HepG2 (cell line): Measurements from ENCODE around the gene POLE. TPM values are rescaled to one million over a fixed set of nuclear protein-coding genes. Genes with fewer than 3 reads are reported as not detected.

Experiments used
- ATAC-seq: fragments of 200-7000 bp; cut with Tn5 transposase; 3 replicates; pipeline ENCODE4 v1.9.1; 2020; ENCODE audit warnings: mild to moderate bottlenecking, moderate library complexity
- BruUV-seq: library from RNA; stranded (reverse); fragments of 400-500 nt; replicated peaks from 2 replicates; lab custom pipeline; 2021; lab: Mats Ljungman, UMichigan
- CTCF ChIA-PET: fragments of 300-600 bp; formaldehyde crosslinking; extraction: SDS; loops from one replicate; lab custom pipeline; 2021; ENCODE audit warnings: low total read pairs, inconsistent platforms, low intra/inter-chr PET ratio; lab: Yijun Ruan, JAX
- POLR2A ChIA-PET: fragments of 350-600 bp; sonication (Branson Sonifier 250); formaldehyde crosslinking; loops from one replicate; lab custom pipeline; 2020; ENCODE audit warnings: antibody characterized with exemption, inconsistent platforms; lab: Yijun Ruan, JAX
- DNase-seq: peaks from one replicate; pipeline ENCODE4 v3.0.0-alpha.2; 2015; ENCODE audit warnings: low spot score
- FAIRE-seq: peaks from 3 replicates; lab custom pipeline; 2011; peaks lifted over from hg19 to GRCh38; lab: Jason Lieb, UNC
- H2AFZ ChIP-seq: one replicate; pipeline ENCODE4 v1.6.1; 2011; ENCODE audit warnings: low read length, inconsistent platforms
- H3K27ac ChIP-seq: fragments of 300-600 bp; 3 replicates; pipeline ENCODE4 v1.8.0; 2011; ENCODE audit warnings: mixed run types, mild to moderate bottlenecking, mixed read lengths, low read length, inconsistent platforms; ENCODE audit not compliant: insufficient read depth; ENCODE audit errors: extremely low read length
- H3K27me3 ChIP-seq, 2 experiments: fragments of 200-600 bp in 1 of 2; 2 replicates in 1 of 2; 3 replicates in 1 of 2; pipeline versions ENCODE4 v1.6.0 to v1.8.0; 2011; ENCODE audit warnings: low read length in 2 of 2, mild to moderate bottlenecking in 2 of 2, moderate library complexity in 2 of 2, inconsistent platforms in 1 of 2; ENCODE audit not compliant: insufficient read depth in 2 of 2, control insufficient read depth in 1 of 2
- H3K36me3 ChIP-seq, 2 experiments: fragments of 200-600 bp in 1 of 2; replicated peaks in 1 of 2; 2 replicates in 1 of 2; 3 replicates in 1 of 2; pipeline versions ENCODE4 v1.5.1 to v1.8.0; 2011; ENCODE audit warnings: low read length in 2 of 2, inconsistent platforms in 1 of 2; ENCODE audit not compliant: insufficient read depth in 2 of 2, control insufficient read depth in 1 of 2
- H3K4me1 ChIP-seq: 2 replicates; pipeline ENCODE4 v1.5.1; 2012; ENCODE audit warnings: low read length, inconsistent platforms; ENCODE audit not compliant: insufficient read depth
- H3K4me2 ChIP-seq: 2 replicates; pipeline ENCODE4 v1.6.0; 2011; ENCODE audit warnings: low read depth, low read length, inconsistent platforms
- H3K4me3 ChIP-seq, 3 experiments: fragments of 200-600 bp in 1 of 3; sonication (generic), shearing (Covaris generic) in 1 of 3; replicated peaks in 1 of 3; 2 replicates each; pipeline ENCODE4 v1.5.1; 2011 to 2016; ENCODE audit warnings: low read length in 3 of 3, inconsistent platforms in 2 of 3, low read depth in 2 of 3, mild to moderate bottlenecking in 2 of 3, control low read depth in 1 of 3, mixed read lengths in 1 of 3; ENCODE audit not compliant: insufficient read depth in 1 of 3
- H3K79me2 ChIP-seq: one replicate; pipeline ENCODE4 v1.6.1; 2011; ENCODE audit warnings: low read length, inconsistent platforms; ENCODE audit not compliant: insufficient read depth
- H3K9ac ChIP-seq: 2 replicates; pipeline ENCODE4 v1.6.0; 2011; ENCODE audit warnings: mild to moderate bottlenecking, low read depth, low read length, inconsistent platforms; ENCODE audit not compliant: insufficient read depth
- H3K9me3 ChIP-seq: 2 replicates; pipeline ENCODE4 v1.5.1; 2012; ENCODE audit warnings: mild to moderate bottlenecking, low read length
- H4K20me1 ChIP-seq: 2 replicates; pipeline ENCODE4 v1.6.0; 2011; ENCODE audit warnings: inconsistent platforms, mild to moderate bottlenecking, low read length, moderate library complexity; ENCODE audit not compliant: insufficient read depth
- ARNT2 ChIP-seq: sonication (generic); formaldehyde crosslinking; IDR thresholded peaks from 2 replicates; pipeline ENCODE4 v1.8.0; 2022; ENCODE audit warnings: mild to moderate bottlenecking, low read depth, missing genetic modification reagents, moderate library complexity
- ATF7-NPFF ChIP-seq: sonication (generic); formaldehyde crosslinking; IDR thresholded peaks from 2 replicates; pipeline ENCODE4 v1.8.1; 2023; ENCODE audit warnings: mild to moderate bottlenecking, low read depth, missing genetic modification reagents, moderate library complexity
- FOXK1 ChIP-seq: sonication (generic); formaldehyde crosslinking; IDR thresholded peaks from 2 replicates; pipeline ENCODE4 v1.4.0; 2020; ENCODE audit warnings: low read depth, missing genetic modification reagents, borderline replicate concordance
- HNRNPK ChIP-seq: fragments of 200-400 bp; formaldehyde crosslinking; IDR thresholded peaks from 2 replicates; pipeline ENCODE4 v1.6.1; 2018; ENCODE audit warnings: low read length, low read depth, moderate library complexity, mild to moderate bottlenecking; ENCODE audit not compliant: poor library complexity, severe bottlenecking
- IRF1 ChIP-seq: sonication (generic); formaldehyde crosslinking; IDR thresholded peaks from 2 replicates; pipeline ENCODE4 v1.4.0; 2020; ENCODE audit warnings: low read depth, mild to moderate bottlenecking, missing genetic modification reagents
- KDM1A ChIP-seq: IDR thresholded peaks from 2 replicates; pipeline ENCODE4 v1.6.1; 2016; ENCODE audit warnings: missing compliant biosample characterization
- MAFK ChIP-seq, 2 experiments: IDR thresholded peaks in 1 of 2; conservative IDR thresholded peaks in 1 of 2; 2 replicates each; pipeline ENCODE4 v1.6.1; 2011; ENCODE audit warnings: improper control_type of control experiment in 2 of 2, low read length in 2 of 2
- PBX3 ChIP-seq: sonication (generic); formaldehyde crosslinking; IDR thresholded peaks from 2 replicates; pipeline ENCODE4 v1.8.1; 2023; ENCODE audit warnings: missing genetic modification reagents, inconsistent platforms, borderline replicate concordance
- RBM22 ChIP-seq: fragments of 200-400 bp; formaldehyde crosslinking; optimal IDR thresholded peaks from 2 replicates; pipeline ENCODE3; 2017; ENCODE audit warnings: mild to moderate bottlenecking, low read length, moderate library complexity
- RERE ChIP-seq: IDR thresholded peaks from 2 replicates; pipeline ENCODE4 v1.6.1; 2016; ENCODE audit warnings: low read depth, missing genetic modification reagents, missing compliant biosample characterization
- REXO4 ChIP-seq: sonication (generic); formaldehyde crosslinking; IDR thresholded peaks from 2 replicates; pipeline ENCODE4 v1.8.0; 2022; ENCODE audit warnings: missing genetic modification reagents, mild to moderate bottlenecking, borderline replicate concordance
- ZC3H13 ChIP-seq: sonication (generic); formaldehyde crosslinking; IDR thresholded peaks from 2 replicates; pipeline ENCODE4 v1.8.1; 2023; ENCODE audit warnings: mild to moderate bottlenecking, missing genetic modification reagents, moderate library complexity
- ZNF10 ChIP-seq: sonication (generic); formaldehyde crosslinking; IDR thresholded peaks from 2 replicates; pipeline ENCODE4 v1.4.0; 2020; ENCODE audit warnings: mild to moderate bottlenecking, low read depth, missing genetic modification reagents, borderline replicate concordance
- ZNF572 ChIP-seq: sonication (generic); formaldehyde crosslinking; IDR thresholded peaks from 2 replicates; pipeline ENCODE4 v1.5.1; 2020; ENCODE audit warnings: mild to moderate bottlenecking, missing genetic modification reagents
- ZNF660 ChIP-seq: sonication (generic); formaldehyde crosslinking; IDR thresholded peaks from 2 replicates; pipeline ENCODE4 v1.5.1; 2020; ENCODE audit warnings: mild to moderate bottlenecking, low read depth, missing genetic modification reagents, borderline replicate concordance
- ZNF703 ChIP-seq: sonication (generic); formaldehyde crosslinking; IDR thresholded peaks from 2 replicates; pipeline ENCODE4 v1.5.1; 2020; ENCODE audit warnings: missing genetic modification reagents, mild to moderate bottlenecking, moderate library complexity, borderline replicate concordance
- WGBS: methylation state at CpG from one replicate; pipeline ENCODE4 v1.1.6; 2017; ENCODE audit warnings: low lambda C conversion rate; 5-methylcytosine and 5-hydroxymethylcytosine counted together
- in situ Hi-C: cut with HindIII; loops from 2 replicates; pipeline ENCODE4 v1.10.0; 2017; ENCODE audit warnings: low pct_unique_long_range_greater_than_20kb; ENCODE audit not compliant: extremely low pct_ligation_motif_present
- intact Hi-C: fragments of 100-400 bp; cut with micrococcal nuclease; formaldehyde crosslinking; loops from one replicate; pipeline ENCODE4 v1.10.0; 2022; ENCODE audit not compliant: unreplicated experiment
- polyA plus RNA-seq, 8 experiments: library from polyadenylated mRNA; depleted of rRNA in 3 of 8; stranded (reverse) in 7 of 8; unstranded in 1 of 8; fragments of >200 nt; fragmentation: Illumina TruSeq in 4 of 8; extraction: Trizol in 4 of 8; gene quantifications; 2 replicates each; pipeline versions ENCODE4 v1.2.1 to v1.2.3, GENCODE V29; 2011 to 2016; ENCODE audit warnings: low read depth in 4 of 8, missing spikeins in 1 of 8, mixed read lengths in 1 of 8; ENCODE audit not compliant: insufficient read depth in 1 of 8
- total RNA-seq, 5 experiments: library from RNA; depleted of rRNA; stranded (reverse); fragments of >200 nt; fragmentation: Illumina TruSeq; extraction: Trizol; gene quantifications; 2 replicates each; pipeline ENCODE4 v1.2.3, GENCODE V29; 2016; ENCODE audit warnings: low read depth in 1 of 5
- TF ChIP-seq, protein P1 (sequence below): IDR thresholded peaks from 2 replicates; pipeline ENCODE4 v1.6.1; 2016; ENCODE audit warnings: low read depth, borderline replicate concordance

The POLE gene
- total and polyA plus RNA-seq, 2 of the 13 experiments (the other 11 are each of a cell fraction or from before 2014, with no cell fraction given): 25.3 to 52.2 TPM

- TF ChIP-seq ATF7-NPFF (CRISPR knock-in tag) (no peak), REXO4 (CRISPR knock-in tag) (no peak), IRF1 (CRISPR knock-in tag) (no peak), PBX3 (no peak), ZNF572 (CRISPR knock-in tag) (no peak), KDM1A (CRISPR knock-in tag) (no peak), ZNF10 (no peak), RERE (no peak), ZC3H13 (CRISPR knock-in tag) (no peak), ARNT2 (CRISPR knock-in tag) (no peak), MAFK (conservative IDR thresholded peaks at IDR 0.05 in 1 of 2, IDR thresholded peaks at IDR 0.05 in 1 of 2; ENCODE audit: low read length in 2 of 2) (no peak), ZNF660 (CRISPR knock-in tag) (no peak), HNRNPK (no peak), FOXK1 (CRISPR knock-in tag) (no peak), RBM22 (no peak), ZNF703 (CRISPR knock-in tag) (no peak)
- TF ChIP-seq, protein P1, sequence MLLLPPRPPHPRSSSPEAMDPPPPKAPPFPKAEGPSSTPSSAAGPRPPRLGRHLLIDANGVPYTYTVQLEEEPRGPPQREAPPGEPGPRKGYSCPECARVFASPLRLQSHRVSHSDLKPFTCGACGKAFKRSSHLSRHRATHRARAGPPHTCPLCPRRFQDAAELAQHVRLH (CRISPR knock-in tag): no peak
- no peak within 1 kb of the TSS for H2AFZ ChIP-seq
- FAIRE-seq: no peak
- no peak within 1 kb of the TSS for H3K4me2 ChIP-seq
- no peak within 1 kb of the TSS for H3K9ac ChIP-seq
- no peak within 1 kb of the TSS for H3K27ac ChIP-seq
- H3K4me1 ChIP-seq: peaks cover 10% of the 10 kb centered on the region
- 94% methylated on average over 31 of the region's 49 CpGs for WGBS
- peaks cover 23% of the 10 kb centered on the region for H3K9me3 ChIP-seq
- peaks cover 0 to 9% of the 10 kb centered on the region in 2 experiments; a peak in 4 of 5 replicates for H3K27me3 ChIP-seq
- peaks cover 0 to under 1% of the 10 kb centered on the region in 2 experiments; a peak in 1 of 5 replicates for H3K36me3 ChIP-seq
- in situ Hi-C loops: no loop called here
- POLR2A ChIA-PET: no interaction called here
- DNase-seq: no peak
- no peak within 1 kb of the TSS for H3K4me3 ChIP-seq
- CTCF ChIA-PET: no interaction called here
- BruUV-seq: no TSS peak
- intact Hi-C loops: no loop called here
- no peaks in the 10 kb centered on the region; the same call in 1 of the 2 replicates for H4K20me1 ChIP-seq
- ATAC-seq: no peak
- no peaks in the 10 kb centered on the region for H3K79me2 ChIP-seq
Observed at GRCh38 chr12:132618683-132619043, 68.5 kb downstream of the POLE start, which contains the start of gene P2RX2. P2RX2 (plus strand) TSS chr12:132618776; CDS start chr12:132618817, 41 bp downstream.
